ENCODE data around the gene BTLA.

Gene BTLA

DNA sequence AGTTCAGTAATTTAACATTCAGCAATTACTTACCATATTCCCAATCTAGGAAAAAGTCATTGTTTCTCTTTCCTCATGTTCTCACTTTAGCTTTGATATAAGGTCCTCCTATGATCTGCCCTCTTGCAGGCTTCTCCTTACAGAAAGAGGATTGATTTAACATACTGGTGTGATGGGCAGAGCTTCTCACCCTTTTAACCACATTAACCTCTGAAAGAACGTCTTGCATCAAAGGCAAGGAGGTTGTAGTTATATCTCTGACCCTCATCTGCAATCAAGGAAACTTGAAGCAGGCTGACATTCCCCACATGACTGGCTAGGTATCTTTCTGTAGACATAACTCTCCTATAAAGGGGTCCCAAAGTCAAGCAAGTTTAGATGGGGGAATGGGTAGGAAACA lies 39.5 kb downstream of the BTLA start:
- no peak for DNase-seq (ENCODE audit: low spot score)
- in situ Hi-C loops (cut with MboI; ENCODE audit: low pct_unique_long_range_greater_than_20kb, low sequenced_read_pairs, unreplicated experiment) = loop anchor here (10.0 kb wide), 1 partner anchor 55 kb away; no protein-coding TSS in a partner anchor
- TF ChIP-seq, protein P1, sequence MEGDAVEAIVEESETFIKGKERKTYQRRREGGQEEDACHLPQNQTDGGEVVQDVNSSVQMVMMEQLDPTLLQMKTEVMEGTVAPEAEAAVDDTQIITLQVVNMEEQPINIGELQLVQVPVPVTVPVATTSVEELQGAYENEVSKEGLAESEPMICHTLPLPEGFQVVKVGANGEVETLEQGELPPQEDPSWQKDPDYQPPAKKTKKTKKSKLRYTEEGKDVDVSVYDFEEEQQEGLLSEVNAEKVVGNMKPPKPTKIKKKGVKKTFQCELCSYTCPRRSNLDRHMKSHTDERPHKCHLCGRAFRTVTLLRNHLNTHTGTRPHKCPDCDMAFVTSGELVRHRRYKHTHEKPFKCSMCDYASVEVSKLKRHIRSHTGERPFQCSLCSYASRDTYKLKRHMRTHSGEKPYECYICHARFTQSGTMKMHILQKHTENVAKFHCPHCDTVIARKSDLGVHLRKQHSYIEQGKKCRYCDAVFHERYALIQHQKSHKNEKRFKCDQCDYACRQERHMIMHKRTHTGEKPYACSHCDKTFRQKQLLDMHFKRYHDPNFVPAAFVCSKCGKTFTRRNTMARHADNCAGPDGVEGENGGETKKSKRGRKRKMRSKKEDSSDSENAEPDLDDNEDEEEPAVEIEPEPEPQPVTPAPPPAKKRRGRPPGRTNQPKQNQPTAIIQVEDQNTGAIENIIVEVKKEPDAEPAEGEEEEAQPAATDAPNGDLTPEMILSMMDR (IDR thresholded peaks at IDR 0.05; ENCODE audit: extremely low read depth, insufficient read depth, missing control alignments) = no peak

DNA sequence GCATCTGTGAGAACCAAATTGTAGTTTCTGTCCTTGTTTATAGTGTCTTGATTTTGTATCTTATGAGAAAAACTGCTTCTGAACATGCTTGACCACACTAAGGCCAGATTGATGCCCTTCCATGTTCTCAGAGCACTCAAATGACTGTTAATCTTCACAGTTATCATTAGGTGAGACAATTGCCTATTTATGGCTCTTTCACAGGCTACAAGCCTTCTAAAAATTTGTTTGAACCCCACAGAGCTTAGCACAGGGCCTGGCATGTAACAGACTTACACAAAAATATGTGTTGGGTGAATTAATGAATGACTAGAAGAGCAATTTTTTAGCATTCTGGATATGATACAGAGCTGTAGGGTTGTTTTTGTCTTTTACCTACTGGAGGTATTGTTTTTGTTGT lies 43.1 kb downstream of the BTLA start:
- TF ChIP-seq, protein P1 (IDR thresholded peaks at IDR 0.05; ENCODE audit: extremely low read depth, insufficient read depth, missing control alignments) = no peak

DNA sequence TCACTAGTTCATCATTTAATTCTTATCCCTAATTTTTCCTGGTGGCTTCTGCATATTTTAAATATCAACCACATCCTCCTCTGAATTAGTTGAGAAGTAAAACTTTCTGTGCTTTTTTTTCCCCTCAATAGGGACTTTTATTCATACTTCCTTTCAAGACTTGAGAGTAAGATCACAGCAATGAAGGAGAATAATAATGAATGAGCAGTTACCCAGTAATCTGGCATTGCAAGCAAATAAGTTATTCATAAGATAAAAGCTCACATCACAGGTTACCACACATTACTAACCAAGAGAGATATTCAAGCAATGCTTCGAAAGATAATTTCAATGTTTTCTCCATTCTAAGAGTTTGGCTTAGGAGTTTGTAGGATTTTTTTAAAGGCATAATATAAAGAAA lies 50.3 kb downstream of the BTLA start:
- TF ChIP-seq, protein P1 (IDR thresholded peaks at IDR 0.05; ENCODE audit: extremely low read depth, insufficient read depth, missing control alignments) = no peak
- in situ Hi-C loops (cut with MboI; ENCODE audit: low pct_unique_long_range_greater_than_20kb, low sequenced_read_pairs, unreplicated experiment) = no loop called here

More for the DNA sequence above, 43.1 kb downstream of the BTLA start:
- DNase-seq (ENCODE audit: low spot score) = no peak
- in situ Hi-C loops (cut with MboI; ENCODE audit: low pct_unique_long_range_greater_than_20kb, low sequenced_read_pairs, unreplicated experiment) = no loop called here

DNA sequence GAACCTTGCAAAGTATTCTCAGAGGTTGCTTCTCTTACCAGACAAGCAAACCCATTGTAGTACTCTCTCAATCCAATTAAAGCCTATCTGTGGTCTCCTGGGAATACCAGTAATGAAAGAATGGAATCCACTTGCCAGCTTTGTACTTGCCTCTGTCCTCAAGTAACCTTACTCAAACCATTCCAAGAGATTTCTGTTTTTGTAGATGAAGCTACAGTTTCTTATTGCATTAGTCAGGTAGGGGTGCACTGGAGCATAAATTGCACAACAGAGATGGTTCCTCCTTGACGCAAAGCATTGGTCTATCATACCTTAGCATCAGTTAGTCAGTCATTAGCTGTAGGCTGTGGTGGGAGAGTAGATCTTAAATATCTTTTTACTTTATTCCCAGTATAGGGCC lies 52.9 kb downstream of the BTLA start:
- in situ Hi-C loops (cut with MboI; ENCODE audit: low pct_unique_long_range_greater_than_20kb, low sequenced_read_pairs, unreplicated experiment) = no loop called here
- DNase-seq (ENCODE audit: low spot score) = no peak
- TF ChIP-seq, protein P1 (IDR thresholded peaks at IDR 0.05; ENCODE audit: extremely low read depth, insufficient read depth, missing control alignments) = no peak

More for the DNA sequence above, 50.3 kb downstream of the BTLA start:
- no peak for DNase-seq (ENCODE audit: low spot score)

DNA sequence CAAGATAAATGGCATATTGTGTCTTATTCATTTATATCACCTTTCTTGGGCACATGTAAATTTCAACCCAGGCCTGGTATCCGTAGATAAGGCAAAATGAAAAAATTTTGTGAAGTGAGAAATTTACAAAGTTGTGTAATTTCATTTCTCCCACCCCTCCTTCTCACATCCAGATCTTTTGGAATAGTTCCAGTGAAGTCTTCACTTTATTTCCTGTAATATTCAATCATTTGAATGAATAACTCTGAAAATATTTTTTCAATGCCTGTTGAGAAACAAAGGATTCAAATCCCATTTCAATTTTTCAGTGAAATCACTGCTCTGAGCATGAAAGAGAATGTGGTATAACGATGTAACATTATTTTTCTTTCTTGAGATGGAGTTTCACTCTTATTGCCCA lies 53.4 kb downstream of the BTLA start:
- in situ Hi-C loops (cut with MboI; ENCODE audit: low pct_unique_long_range_greater_than_20kb, low sequenced_read_pairs, unreplicated experiment) = no loop called here
- TF ChIP-seq, protein P1 (IDR thresholded peaks at IDR 0.05; ENCODE audit: extremely low read depth, insufficient read depth, missing control alignments) = no peak
- no peak for DNase-seq (ENCODE audit: low spot score)

DNA sequence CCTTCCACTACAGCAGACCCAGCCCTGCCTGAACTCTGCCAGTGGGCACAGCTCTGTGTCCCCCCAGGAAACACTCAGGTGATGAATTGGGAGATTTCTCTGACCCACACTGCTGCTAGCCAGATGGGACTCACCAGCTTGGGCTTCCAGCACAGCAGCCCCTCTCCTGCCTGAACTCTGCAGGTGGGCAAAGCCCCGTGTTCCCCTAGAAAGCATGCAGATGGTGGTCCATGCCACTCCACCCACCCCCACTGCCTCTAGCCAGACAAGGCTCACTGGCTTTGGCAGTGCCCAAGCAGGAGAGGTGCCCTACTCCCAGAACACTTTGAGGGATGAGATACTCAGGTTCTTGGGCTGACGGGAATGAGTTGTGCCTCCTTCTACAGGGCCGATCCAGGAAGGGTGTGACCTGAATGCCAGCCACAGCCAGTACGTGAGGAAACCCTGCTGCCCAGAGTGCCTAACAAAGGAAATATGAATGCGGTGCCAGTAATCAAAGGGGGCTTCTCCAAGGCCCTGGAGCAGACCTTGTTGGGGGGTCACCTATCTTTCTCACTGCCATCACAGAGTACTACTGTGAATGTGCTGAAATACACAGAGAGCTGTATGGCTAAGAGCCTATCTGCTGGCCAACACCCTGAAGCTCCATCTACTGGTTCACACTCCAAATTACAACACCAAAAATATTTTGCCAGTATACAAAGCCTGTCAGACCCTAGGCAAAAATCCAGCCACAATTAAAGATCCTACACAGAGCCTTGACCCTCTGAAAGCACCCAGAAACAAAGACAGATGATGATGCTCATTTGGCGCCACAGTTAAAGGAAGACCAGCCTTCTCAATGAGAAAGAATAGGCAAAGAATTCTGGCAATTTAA lies 61.9 kb downstream of the BTLA start:
- in situ Hi-C loops (cut with MboI; ENCODE audit: low pct_unique_long_range_greater_than_20kb, low sequenced_read_pairs, unreplicated experiment) = no loop called here
- DNase-seq (ENCODE audit: low spot score) = peak; percentile 17
- TF ChIP-seq, protein P1 (IDR thresholded peaks at IDR 0.05; ENCODE audit: extremely low read depth, insufficient read depth, missing control alignments) = no peak

All from GM13977 (cell line).